HG03460 (cell line): ENCODE results near the gene STAP2.
"Not testable (repeated sequence)": the region's sequence is repeated elsewhere in the genome, so short reads cannot be mapped to it uniquely, and the experiment has no call there.

Experiments used
- ATAC-seq: cut with Tn5 transposase; IDR thresholded peaks from one replicate; pipeline ENCODE4 v1.9.1; 2021; ENCODE audit not compliant: unreplicated experiment

Gene STAP2

GRCh38 chr19:4274321-4274686 lies 64.3 kb downstream of the STAP2 start:
- not testable (repeated sequence) for ATAC-seq
